Lower leg skin (tissue), 4 donors: ENCODE data around the gene WDR62. TPM values are rescaled to one million over a fixed set of nuclear protein-coding genes. Genes with fewer than 3 reads are reported as not detected.

Experiments
- DNase-seq, 2 donors: peaks; one replicate each; pipeline ENCODE4 v3.0.0-alpha.2; 2019; ENCODE audit warnings: low spot score in 2 of 2
- H3K4me3 ChIP-seq: fragments of 200-600 bp; sonication (generic); 2 replicates; pipeline ENCODE4 v1.5.1; 2017; ENCODE audit warnings: mild to moderate bottlenecking, low read depth; ENCODE audit not compliant: poor library complexity, severe bottlenecking
- POLR2A ChIP-seq, 2 donors: fragments of 450-650 bp; IDR thresholded peaks; one replicate each; pipeline ENCODE4 v1.6.1; 2016 to 2017; ENCODE audit warnings: antibody characterized with exemption in 2 of 2, mild to moderate bottlenecking in 1 of 2, moderate library complexity in 1 of 2
- WGBS, 2 donors: methylation state at CpG; one replicate each; pipeline ENCODE4 v1.1.5; 2018; 5-methylcytosine and 5-hydroxymethylcytosine counted together
- intact Hi-C: fragments of 100-400 bp; cut with DNase I; formaldehyde crosslinking; loops from one replicate; pipeline ENCODE4 v1.15.0; 2023; ENCODE audit warnings: low total_unique reads
- total RNA-seq, 4 donors: library from RNA; depleted of rRNA; stranded (reverse); fragments of >200 nt; gene quantifications; one replicate each; pipeline ENCODE4 v1.1.0, GENCODE V29; 2016
- TF ChIP-seq, protein P1 (sequence below), 3 donors: fragments of 450-650 bp; IDR thresholded peaks; one replicate each; pipeline ENCODE4 v1.5.1; 2016; ENCODE audit warnings: antibody characterized with exemption in 3 of 3, mild to moderate bottlenecking in 3 of 3, moderate library complexity in 2 of 3

Gene WDR62
- total RNA-seq, 4 donors from 2014 or later: 1.3 to 3.0 (median 2.3) TPM

DNA sequence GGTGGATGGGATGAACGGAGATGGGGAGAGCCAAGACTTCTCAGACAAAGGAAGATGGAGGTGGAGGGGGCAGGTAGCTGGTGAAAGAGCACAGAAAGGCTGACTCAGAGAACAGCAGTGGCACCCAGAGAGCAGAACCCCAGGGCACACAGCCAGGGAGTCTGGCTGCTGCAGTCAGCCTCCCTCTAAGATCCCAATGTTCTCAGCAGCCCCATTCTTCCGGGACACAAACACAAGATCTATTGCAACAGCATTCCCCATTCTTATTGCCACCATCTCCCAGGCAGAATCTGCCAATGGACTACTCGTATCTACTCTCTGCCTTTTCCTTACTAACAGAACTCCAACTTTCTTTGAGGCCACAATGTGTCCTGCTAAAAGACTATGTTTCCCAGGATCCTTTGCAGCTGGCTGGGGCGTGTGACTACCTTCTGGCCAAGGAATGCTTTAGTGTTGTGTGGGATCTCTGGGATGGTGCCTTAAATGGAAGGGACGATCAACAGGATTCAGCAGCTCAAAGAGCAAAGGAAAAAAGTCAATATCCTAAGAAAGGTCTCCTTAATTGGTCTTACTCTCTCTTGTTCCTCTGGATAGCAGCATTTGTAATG, 8.2 kb upstream of the WDR62 start:
- TF ChIP-seq POLR2A (IDR thresholded peaks at IDR 0.05): no peak
- TF ChIP-seq, protein P1, sequence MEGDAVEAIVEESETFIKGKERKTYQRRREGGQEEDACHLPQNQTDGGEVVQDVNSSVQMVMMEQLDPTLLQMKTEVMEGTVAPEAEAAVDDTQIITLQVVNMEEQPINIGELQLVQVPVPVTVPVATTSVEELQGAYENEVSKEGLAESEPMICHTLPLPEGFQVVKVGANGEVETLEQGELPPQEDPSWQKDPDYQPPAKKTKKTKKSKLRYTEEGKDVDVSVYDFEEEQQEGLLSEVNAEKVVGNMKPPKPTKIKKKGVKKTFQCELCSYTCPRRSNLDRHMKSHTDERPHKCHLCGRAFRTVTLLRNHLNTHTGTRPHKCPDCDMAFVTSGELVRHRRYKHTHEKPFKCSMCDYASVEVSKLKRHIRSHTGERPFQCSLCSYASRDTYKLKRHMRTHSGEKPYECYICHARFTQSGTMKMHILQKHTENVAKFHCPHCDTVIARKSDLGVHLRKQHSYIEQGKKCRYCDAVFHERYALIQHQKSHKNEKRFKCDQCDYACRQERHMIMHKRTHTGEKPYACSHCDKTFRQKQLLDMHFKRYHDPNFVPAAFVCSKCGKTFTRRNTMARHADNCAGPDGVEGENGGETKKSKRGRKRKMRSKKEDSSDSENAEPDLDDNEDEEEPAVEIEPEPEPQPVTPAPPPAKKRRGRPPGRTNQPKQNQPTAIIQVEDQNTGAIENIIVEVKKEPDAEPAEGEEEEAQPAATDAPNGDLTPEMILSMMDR (IDR thresholded peaks at IDR 0.05): no peak
- intact Hi-C loops: no loop called here
- no peak for DNase-seq
- no peak overlapping the region for H3K4me3 ChIP-seq
- WGBS, 2 donors: 91 to 93% methylated on average over 5 of the region's 5 CpGs

GRCh38 chr19:36047835-36048234, 6.9 kb upstream of the WDR62 start:
- no peak overlapping the region for H3K4me3 ChIP-seq
- intact Hi-C loops: no loop called here
- DNase-seq: no peak
- no peak for TF ChIP-seq POLR2A (IDR thresholded peaks at IDR 0.05)
- TF ChIP-seq, protein P1 (IDR thresholded peaks at IDR 0.05): no peak

GRCh38 chr19:36049080-36049698, 5.5 kb upstream of the WDR62 start:
- intact Hi-C loops: no loop called here
- 67 to 75% methylated on average over 4 of the region's 4 CpGs for WGBS, 2 donors
- DNase-seq: no peak
- H3K4me3 ChIP-seq: no peak overlapping the region
- TF ChIP-seq, protein P1 (IDR thresholded peaks at IDR 0.05): no peak
- no peak for TF ChIP-seq POLR2A (IDR thresholded peaks at IDR 0.05)

DNA sequence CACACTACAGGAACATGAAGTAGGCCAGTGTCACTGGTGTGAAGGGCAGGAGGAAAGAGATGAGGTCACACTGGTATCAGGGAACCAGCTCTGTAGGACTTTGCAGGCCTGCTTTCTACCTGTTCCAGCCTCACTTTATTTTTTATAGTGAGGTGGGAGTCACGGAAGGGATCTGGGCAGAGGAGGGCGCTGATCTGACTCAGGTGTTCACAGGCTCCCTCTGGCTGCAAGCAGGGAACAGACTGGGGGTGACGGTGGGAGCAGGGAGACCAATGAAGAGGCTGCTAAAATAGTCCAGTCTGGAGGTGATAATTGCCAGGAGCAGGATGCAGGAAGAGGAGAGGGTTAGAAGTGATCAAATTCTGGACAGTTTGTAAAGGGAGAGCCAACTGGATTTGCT, 3.5 kb upstream of the WDR62 start:
- intact Hi-C loops: loop anchor here (10.0 kb wide), 1 partner anchor 46 kb away; the partner anchor contains the start of gene SYNE4
- TF ChIP-seq POLR2A (IDR thresholded peaks at IDR 0.05): no peak
- TF ChIP-seq, protein P1 (IDR thresholded peaks at IDR 0.05): no peak
- DNase-seq: no peak
- H3K4me3 ChIP-seq: no peak overlapping the region
- WGBS, 2 donors: 63 to 77% methylated on average over 3 of the region's 3 CpGs

DNA sequence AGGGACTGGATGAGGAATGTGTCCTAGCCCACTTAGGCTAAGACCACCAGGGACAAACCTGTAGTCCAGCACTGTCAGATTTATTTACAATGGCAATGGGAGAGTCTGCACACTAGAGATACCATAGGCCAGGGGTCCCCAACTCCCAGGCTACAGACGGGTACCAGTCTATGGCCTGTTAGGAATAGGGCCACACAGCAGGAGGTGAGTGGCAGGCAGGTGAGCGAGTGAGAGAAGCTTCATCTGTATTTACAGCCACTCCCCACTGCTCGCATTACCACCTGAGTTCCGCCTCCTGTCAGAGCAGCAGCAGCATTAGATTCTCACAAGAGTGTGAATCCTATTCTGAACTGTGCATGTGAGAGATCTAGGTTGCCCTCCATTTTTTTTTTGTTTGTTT, 3.1 kb upstream of the WDR62 start:
- DNase-seq: no peak
- 90 to 92% methylated on average over 4 of the region's 4 CpGs for WGBS, 2 donors
- TF ChIP-seq POLR2A (IDR thresholded peaks at IDR 0.05): no peak
- TF ChIP-seq, protein P1 (IDR thresholded peaks at IDR 0.05): no peak
- no peak overlapping the region for H3K4me3 ChIP-seq
- intact Hi-C loops: loop anchor here (10.0 kb wide), 1 partner anchor 47 kb away; the partner anchor contains the start of gene SYNE4
